Parathyroid adenoma (tissue), 2 donors: Measurements from ENCODE around the gene UBAP1L.
"Not testable (repeated sequence)": the region's sequence is repeated elsewhere in the genome, so short reads cannot be mapped to it uniquely, and the experiment has no call there.

Source experiments
- H2AFZ ChIP-seq: fragments of 300-600 bp; sonication (generic); one replicate; pipeline ENCODE4 v1.7.0; 2017; ENCODE audit warnings: antibody characterized with exemption, mild to moderate bottlenecking
- H3K27ac ChIP-seq: fragments of 300-600 bp; sonication (generic); one replicate; pipeline ENCODE4 v1.7.0; 2017
- H3K27me3 ChIP-seq: fragments of 300-600 bp; sonication (generic); one replicate; pipeline ENCODE4 v1.7.0; 2017; ENCODE audit warnings: low read length; ENCODE audit not compliant: control insufficient read depth, insufficient read depth
- H3K36me3 ChIP-seq: fragments of 300-600 bp; sonication (generic); one replicate; pipeline ENCODE4 v1.7.0; 2017; ENCODE audit warnings: low read length; ENCODE audit not compliant: control insufficient read depth, insufficient read depth
- H3K4me1 ChIP-seq: fragments of 300-600 bp; sonication (generic); one replicate; pipeline ENCODE4 v1.7.0; 2017; ENCODE audit warnings: control low read depth
- H3K4me2 ChIP-seq: fragments of 300-600 bp; sonication (generic); one replicate; pipeline ENCODE4 v1.7.0; 2017; ENCODE audit warnings: low read length
- H3K4me3 ChIP-seq: fragments of 300-600 bp; sonication (generic); one replicate; pipeline ENCODE4 v1.7.0; 2017; ENCODE audit warnings: low read depth, low read length
- H3K79me2 ChIP-seq: fragments of 300-600 bp; sonication (generic); one replicate; pipeline ENCODE4 v1.7.0; 2017; ENCODE audit warnings: control low read depth
- H3K9ac ChIP-seq: fragments of 300-600 bp; sonication (generic); one replicate; pipeline ENCODE4 v1.7.0; 2017; ENCODE audit warnings: mild to moderate bottlenecking
- H3K9me3 ChIP-seq: fragments of 300-600 bp; sonication (generic); one replicate; pipeline ENCODE4 v1.7.0; 2017; ENCODE audit warnings: low read length; ENCODE audit not compliant: control insufficient read depth
- TF ChIP-seq, protein P1 (sequence below): fragments of 300-600 bp; sonication (generic); IDR thresholded peaks from one replicate; pipeline ENCODE4 v1.7.0; 2017; ENCODE audit warnings: antibody characterized with exemption, mild to moderate bottlenecking
- donor health status: primary hyperparathyroidism.

The UBAP1L gene

DNA sequence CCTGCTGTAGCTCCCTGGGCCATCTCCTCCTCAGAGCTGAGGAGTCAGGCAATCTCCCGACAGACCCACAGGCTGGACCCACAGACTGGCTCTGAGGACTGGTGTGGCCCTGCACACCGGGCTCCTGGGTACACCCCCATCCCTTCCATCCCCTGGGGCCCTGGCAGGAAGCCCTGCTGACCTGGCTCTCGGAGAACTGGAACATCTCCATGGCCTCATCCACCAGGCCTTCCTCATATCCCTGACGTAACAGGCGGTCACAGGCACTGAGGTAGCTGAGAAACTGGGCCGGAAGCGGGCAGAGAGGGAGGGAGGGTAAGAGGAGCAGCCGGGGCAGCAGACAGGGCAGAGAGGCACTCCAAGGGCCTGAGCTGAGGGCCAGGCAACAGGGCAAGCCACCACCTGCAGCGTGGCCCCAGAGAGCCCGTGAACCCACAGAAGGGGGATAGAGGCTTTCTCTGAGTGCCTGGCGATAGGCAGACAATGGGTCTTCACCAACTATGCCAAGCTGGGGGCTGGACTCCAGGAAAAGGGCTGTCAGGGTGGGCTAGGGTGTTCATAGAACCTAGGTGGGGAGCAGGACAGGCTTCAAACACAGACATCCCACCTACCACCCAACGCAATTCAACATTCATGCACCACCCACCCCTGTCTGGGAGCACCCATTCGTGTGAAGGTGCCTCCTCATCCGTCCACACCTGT lies 20.6 kb downstream of the UBAP1L start:
- TF ChIP-seq, protein P1, sequence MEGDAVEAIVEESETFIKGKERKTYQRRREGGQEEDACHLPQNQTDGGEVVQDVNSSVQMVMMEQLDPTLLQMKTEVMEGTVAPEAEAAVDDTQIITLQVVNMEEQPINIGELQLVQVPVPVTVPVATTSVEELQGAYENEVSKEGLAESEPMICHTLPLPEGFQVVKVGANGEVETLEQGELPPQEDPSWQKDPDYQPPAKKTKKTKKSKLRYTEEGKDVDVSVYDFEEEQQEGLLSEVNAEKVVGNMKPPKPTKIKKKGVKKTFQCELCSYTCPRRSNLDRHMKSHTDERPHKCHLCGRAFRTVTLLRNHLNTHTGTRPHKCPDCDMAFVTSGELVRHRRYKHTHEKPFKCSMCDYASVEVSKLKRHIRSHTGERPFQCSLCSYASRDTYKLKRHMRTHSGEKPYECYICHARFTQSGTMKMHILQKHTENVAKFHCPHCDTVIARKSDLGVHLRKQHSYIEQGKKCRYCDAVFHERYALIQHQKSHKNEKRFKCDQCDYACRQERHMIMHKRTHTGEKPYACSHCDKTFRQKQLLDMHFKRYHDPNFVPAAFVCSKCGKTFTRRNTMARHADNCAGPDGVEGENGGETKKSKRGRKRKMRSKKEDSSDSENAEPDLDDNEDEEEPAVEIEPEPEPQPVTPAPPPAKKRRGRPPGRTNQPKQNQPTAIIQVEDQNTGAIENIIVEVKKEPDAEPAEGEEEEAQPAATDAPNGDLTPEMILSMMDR = no peak
- Histone ChIP-seq H3K4me3 (no peak overlapping the region), H2AFZ (no peak overlapping the region), H3K9me3 (no peaks in the 10 kb centered on the region), H3K36me3 (no peaks in the 10 kb centered on the region), H3K79me2 (no peaks in the 10 kb centered on the region), H3K27ac (no peak overlapping the region), H3K9ac (no peak overlapping the region), H3K4me1 (no peaks in the 10 kb centered on the region), H3K4me2 (no peak overlapping the region), H3K27me3 (no peaks in the 10 kb centered on the region)

DNA sequence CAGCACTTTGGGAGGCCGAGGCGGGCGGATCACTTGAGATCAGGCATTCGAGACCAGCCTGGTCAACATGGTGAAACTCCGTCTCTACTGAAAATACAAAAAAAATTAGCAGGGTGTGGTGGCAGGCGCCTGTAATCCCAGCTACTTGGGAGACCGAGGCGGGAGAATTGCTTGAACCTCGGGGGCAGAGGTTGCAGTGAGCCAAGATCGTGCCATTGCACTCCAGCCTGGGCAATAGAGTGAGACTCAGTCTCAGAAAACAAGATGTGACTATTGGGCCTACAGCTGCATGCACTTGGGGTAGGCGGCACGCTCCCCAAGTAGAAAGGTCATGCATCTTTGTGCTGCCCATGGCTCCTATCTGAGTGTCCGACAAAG lies 21.2 kb downstream of the UBAP1L start:
- not testable (repeated sequence) for H3K79me2 ChIP-seq, H3K4me1 ChIP-seq, H3K9me3 ChIP-seq, H3K27me3 ChIP-seq, H3K4me3 ChIP-seq, H3K4me2 ChIP-seq, H3K9ac ChIP-seq, H2AFZ ChIP-seq, H3K36me3 ChIP-seq, H3K27ac ChIP-seq

DNA sequence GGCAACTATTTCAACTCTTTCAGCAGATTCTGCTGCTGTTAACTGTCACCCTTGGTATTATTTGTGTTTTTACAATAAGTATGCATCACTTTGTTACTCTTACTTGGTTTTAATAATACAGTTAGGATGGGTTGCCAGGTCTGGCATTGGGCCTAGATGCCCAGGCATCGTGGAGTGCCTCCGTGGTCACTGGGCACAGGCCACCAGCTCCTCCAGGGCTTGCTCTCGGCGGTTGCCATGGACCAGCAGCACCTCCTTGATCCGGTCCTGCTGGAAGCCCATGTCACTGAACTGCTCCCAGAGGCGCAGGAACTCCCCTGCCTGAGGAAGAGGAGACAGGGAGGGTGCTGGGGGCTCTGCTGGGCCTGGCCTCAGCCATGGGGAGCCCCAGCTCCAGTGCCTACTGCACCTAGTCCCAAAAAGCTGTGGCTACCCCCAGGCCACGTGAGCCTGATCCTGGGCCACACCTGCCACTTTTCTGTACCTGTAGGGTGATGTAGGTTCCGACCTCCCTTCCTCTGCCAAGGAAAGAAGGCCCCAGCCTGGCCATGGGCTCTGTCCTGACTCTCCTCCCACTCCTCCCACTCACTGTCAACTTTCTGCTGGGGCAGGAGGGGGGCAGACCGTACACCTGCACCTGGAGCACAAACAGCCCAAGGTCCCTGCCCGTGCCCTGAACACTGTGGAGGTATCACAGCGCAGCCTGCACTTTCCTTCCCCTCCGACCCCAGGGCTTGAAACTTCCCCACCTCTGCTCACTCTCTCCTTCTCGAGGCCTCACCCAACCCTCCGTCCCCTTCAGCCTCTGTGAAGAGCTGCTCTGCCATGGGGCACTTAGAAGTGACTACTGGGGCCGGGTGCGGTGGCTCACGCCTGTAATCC lies 21.8 kb downstream of the UBAP1L start:
- Histone ChIP-seq H3K9me3 (no peaks in the 10 kb centered on the region), H3K4me3 (no peak overlapping the region), H3K4me2 (no peak overlapping the region), H3K79me2 (no peaks in the 10 kb centered on the region), H3K9ac (no peak overlapping the region), H3K27me3 (no peaks in the 10 kb centered on the region), H3K27ac (no peak overlapping the region), H2AFZ (no peak overlapping the region), H3K36me3 (no peaks in the 10 kb centered on the region), H3K4me1 (no peaks in the 10 kb centered on the region)
- TF ChIP-seq, protein P1 = no peak

DNA sequence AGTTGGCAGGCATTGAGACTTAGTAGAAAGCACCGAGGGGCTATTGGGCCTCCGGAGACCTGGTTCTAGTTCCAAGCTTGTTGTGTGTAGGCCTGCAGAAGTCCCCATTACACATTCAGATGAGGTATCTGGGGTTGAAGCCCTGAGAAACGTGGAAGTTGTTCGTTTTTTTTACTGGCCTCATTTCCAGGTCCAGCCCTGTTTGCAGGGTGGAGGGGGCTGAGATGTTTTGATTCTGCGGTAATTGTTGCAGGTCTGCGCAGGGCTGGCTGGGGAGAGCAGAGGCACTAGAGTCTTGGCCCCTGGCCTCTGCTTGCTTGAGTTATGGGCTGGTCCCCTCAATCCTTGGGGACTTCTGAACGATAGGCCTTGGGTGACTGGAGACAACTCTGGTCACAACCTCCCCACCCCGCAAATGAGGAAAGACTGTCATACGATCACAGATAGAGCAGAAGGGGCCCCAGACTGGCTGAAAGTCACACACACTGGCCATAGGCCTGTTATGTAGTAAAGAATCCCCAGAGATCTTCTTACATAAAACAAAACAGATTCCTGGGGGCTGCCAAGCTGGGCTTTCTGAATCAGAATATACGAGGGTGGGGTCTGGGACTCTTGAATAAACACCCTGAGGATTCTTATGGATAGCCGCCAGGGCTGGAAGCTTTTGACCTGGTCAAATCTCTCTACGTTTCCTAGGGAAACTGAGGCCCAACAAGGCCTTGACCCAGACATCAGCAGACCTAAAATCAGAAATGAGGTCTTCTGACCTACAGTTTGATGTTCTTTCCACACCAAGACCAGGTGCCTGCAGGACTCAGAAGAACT lies 22.8 kb downstream of the UBAP1L start:
- Histone ChIP-seq H3K27ac (no peak overlapping the region), H3K27me3 (no peaks in the 10 kb centered on the region), H3K4me3 (no peak overlapping the region), H3K4me1 (no peaks in the 10 kb centered on the region), H3K9ac (no peak overlapping the region), H3K36me3 (no peaks in the 10 kb centered on the region), H2AFZ (no peak overlapping the region), H3K4me2 (no peak overlapping the region), H3K79me2 (no peaks in the 10 kb centered on the region), H3K9me3 (no peaks in the 10 kb centered on the region)
- TF ChIP-seq, protein P1 = no peak

DNA sequence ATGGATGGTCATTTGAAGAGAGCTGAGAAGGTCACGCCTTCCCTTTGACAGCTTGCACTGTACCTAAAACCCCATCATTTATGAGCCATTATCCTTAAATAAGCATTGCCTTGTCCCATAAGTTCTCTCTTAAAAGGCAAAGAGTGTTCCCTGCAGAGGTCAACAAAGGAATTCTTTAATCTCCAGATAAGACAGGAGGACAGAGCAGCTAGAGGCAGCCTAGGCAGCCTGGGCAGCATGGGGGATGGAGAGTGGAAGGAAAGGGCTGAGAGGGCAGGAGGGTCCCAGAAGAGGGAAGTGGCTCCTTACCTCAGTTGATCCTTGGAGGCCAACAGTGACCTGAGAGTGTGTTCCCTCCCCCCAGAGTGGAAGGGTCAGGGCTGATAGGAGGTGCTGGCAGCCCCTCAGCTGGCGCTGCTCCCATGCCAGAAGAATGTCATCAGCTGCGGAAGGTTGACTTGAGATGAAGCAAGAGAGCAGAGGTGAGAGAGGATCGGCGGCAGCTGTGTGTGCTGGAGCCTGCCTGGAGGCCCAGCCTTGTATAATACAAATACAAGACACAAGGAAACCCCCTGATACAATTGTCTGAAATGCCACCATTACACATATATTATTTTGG lies 25.7 kb downstream of the UBAP1L start:
- no peak overlapping the region for H3K9ac ChIP-seq
- no peaks in the 10 kb centered on the region for H3K9me3 ChIP-seq
- H3K4me2 ChIP-seq = no peak overlapping the region
- H3K27ac ChIP-seq = no peak overlapping the region
- TF ChIP-seq, protein P1 = no peak
- H3K4me3 ChIP-seq = no peak overlapping the region
- no peaks in the 10 kb centered on the region for H3K79me2 ChIP-seq
- no peaks in the 10 kb centered on the region for H3K4me1 ChIP-seq
- no peaks in the 10 kb centered on the region for H3K36me3 ChIP-seq
- no peaks in the 10 kb centered on the region for H3K27me3 ChIP-seq
- no peak overlapping the region for H2AFZ ChIP-seq
